HepG2 (cell line): ENCODE measurements around the gene NFKB2. TPM values are rescaled to one million over a fixed set of nuclear protein-coding genes. Genes with fewer than 3 reads are reported as not detected.

Source experiments
- AGO1 ChIP-seq: fragments of 200-400 bp; formaldehyde crosslinking; IDR thresholded peaks from 2 replicates; pipeline ENCODE4 v1.6.1; 2017; ENCODE audit warnings: mild to moderate bottlenecking, low read depth, low read length, moderate library complexity; ENCODE audit not compliant: poor library complexity, severe bottlenecking
- IKZF1 ChIP-seq: fragments of 450-650 bp; IDR thresholded peaks from 2 replicates; pipeline ENCODE4 v1.7.1; 2016
- MEIS2 ChIP-seq: sonication (generic); formaldehyde crosslinking; IDR thresholded peaks from 2 replicates; pipeline ENCODE4 v1.9.0; 2021; ENCODE audit warnings: mild to moderate bottlenecking, missing genetic modification reagents
- MXI1 ChIP-seq: IDR thresholded peaks from 3 replicates; pipeline ENCODE4 v1.6.1; 2012; ENCODE audit warnings: low read depth, low read length, inconsistent platforms, borderline replicate concordance
- NKX3-1 ChIP-seq: sonication (generic); formaldehyde crosslinking; IDR thresholded peaks from 2 replicates; pipeline ENCODE4 v1.5.0; 2020; ENCODE audit warnings: missing genetic modification reagents
- RELA ChIP-seq: sonication (generic); formaldehyde crosslinking; IDR thresholded peaks from 2 replicates; pipeline ENCODE4 v1.4.0; 2020; ENCODE audit warnings: missing genetic modification reagents
- RORA ChIP-seq: sonication (generic); formaldehyde crosslinking; IDR thresholded peaks from 2 replicates; pipeline ENCODE4 v1.5.0; 2020; ENCODE audit warnings: mild to moderate bottlenecking, missing genetic modification reagents, moderate library complexity
- SOX6 ChIP-seq, 2 experiments: fragments of 450-650 bp in 1 of 2; sonication (generic) in 1 of 2; formaldehyde crosslinking in 1 of 2; IDR thresholded peaks; 2 replicates each; pipeline versions ENCODE4 v1.4.0 to v1.6.1; 2017 to 2020; ENCODE audit warnings: antibody characterized with exemption in 1 of 2, mild to moderate bottlenecking in 1 of 2, missing genetic modification reagents in 1 of 2
- SP2 ChIP-seq: sonication (generic); formaldehyde crosslinking; IDR thresholded peaks from 2 replicates; pipeline ENCODE4 v1.5.1; 2020; ENCODE audit warnings: mild to moderate bottlenecking, missing genetic modification reagents
- SP5 ChIP-seq: IDR thresholded peaks from 2 replicates; pipeline ENCODE4 v1.6.1; 2016; ENCODE audit warnings: low read depth, borderline replicate concordance
- SRSF1 ChIP-seq: fragments of 200-400 bp; formaldehyde crosslinking; optimal IDR thresholded peaks from 2 replicates; pipeline ENCODE3; 2017; ENCODE audit warnings: mild to moderate bottlenecking, low read depth, low read length, moderate library complexity
- YEATS4 ChIP-seq: sonication (generic); formaldehyde crosslinking; IDR thresholded peaks from 2 replicates; pipeline ENCODE4 v1.4.0; 2020; ENCODE audit warnings: missing genetic modification reagents, borderline replicate concordance
- YY1 ChIP-seq: IDR thresholded peaks from 2 replicates; pipeline ENCODE4 v1.6.1; 2011; ENCODE audit warnings: low read length, low read depth, moderate library complexity, mild to moderate bottlenecking; ENCODE audit not compliant: insufficient read depth, insufficient replicate concordance
- ZFP1 ChIP-seq: IDR thresholded peaks from 2 replicates; pipeline ENCODE4 v1.6.1; 2016
- ZNF460 ChIP-seq: sonication (generic); formaldehyde crosslinking; IDR thresholded peaks from 2 replicates; pipeline ENCODE4 v1.5.1; 2020; ENCODE audit warnings: missing genetic modification reagents, mild to moderate bottlenecking, borderline replicate concordance
- ZNF570 ChIP-seq: sonication (generic); formaldehyde crosslinking; IDR thresholded peaks from 2 replicates; pipeline ENCODE4 v1.4.0; 2020; ENCODE audit warnings: mild to moderate bottlenecking, missing genetic modification reagents, borderline replicate concordance
- ZNF615 ChIP-seq: sonication (generic); formaldehyde crosslinking; IDR thresholded peaks from 2 replicates; pipeline ENCODE4 v1.5.0; 2020; ENCODE audit warnings: mild to moderate bottlenecking, missing genetic modification reagents, borderline replicate concordance
- ZSCAN20 ChIP-seq: sonication (generic); formaldehyde crosslinking; IDR thresholded peaks from 2 replicates; pipeline ENCODE4 v1.4.0; 2020; ENCODE audit warnings: missing genetic modification reagents, mild to moderate bottlenecking, borderline replicate concordance
- polyA plus RNA-seq, 8 experiments: library from polyadenylated mRNA; depleted of rRNA in 3 of 8; stranded (reverse) in 7 of 8; unstranded in 1 of 8; fragments of >200 nt; fragmentation: Illumina TruSeq in 4 of 8; extraction: Trizol in 4 of 8; gene quantifications; 2 replicates each; pipeline versions ENCODE4 v1.2.1 to v1.2.3, GENCODE V29; 2011 to 2016; ENCODE audit warnings: low read depth in 4 of 8, missing spikeins in 1 of 8, mixed read lengths in 1 of 8; ENCODE audit not compliant: insufficient read depth in 1 of 8
- total RNA-seq, 5 experiments: library from RNA; depleted of rRNA; stranded (reverse); fragments of >200 nt; fragmentation: Illumina TruSeq; extraction: Trizol; gene quantifications; 2 replicates each; pipeline ENCODE4 v1.2.3, GENCODE V29; 2016; ENCODE audit warnings: low read depth in 1 of 5
- TF ChIP-seq, protein P1 (sequence below): sonication (generic); formaldehyde crosslinking; IDR thresholded peaks from 2 replicates; pipeline ENCODE4 v1.8.1; 2022; ENCODE audit warnings: low read depth, mild to moderate bottlenecking, missing genetic modification reagents
- TF ChIP-seq, protein P2 (sequence below): sonication (generic); formaldehyde crosslinking; IDR thresholded peaks from 2 replicates; pipeline ENCODE4 v1.8.0; 2022; ENCODE audit warnings: mild to moderate bottlenecking, missing genetic modification reagents
- TF ChIP-seq, protein P3 (sequence below): sonication (generic); formaldehyde crosslinking; conservative IDR thresholded peaks from 2 replicates; pipeline ENCODE4 v1.4.0; 2020; ENCODE audit warnings: mild to moderate bottlenecking, missing genetic modification reagents, moderate library complexity

The NFKB2 gene
- total and polyA plus RNA-seq, 2 of the 13 experiments (the other 11 are each of a cell fraction or from before 2014, with no cell fraction given), result 7.7 to 12.5 TPM

DNA sequence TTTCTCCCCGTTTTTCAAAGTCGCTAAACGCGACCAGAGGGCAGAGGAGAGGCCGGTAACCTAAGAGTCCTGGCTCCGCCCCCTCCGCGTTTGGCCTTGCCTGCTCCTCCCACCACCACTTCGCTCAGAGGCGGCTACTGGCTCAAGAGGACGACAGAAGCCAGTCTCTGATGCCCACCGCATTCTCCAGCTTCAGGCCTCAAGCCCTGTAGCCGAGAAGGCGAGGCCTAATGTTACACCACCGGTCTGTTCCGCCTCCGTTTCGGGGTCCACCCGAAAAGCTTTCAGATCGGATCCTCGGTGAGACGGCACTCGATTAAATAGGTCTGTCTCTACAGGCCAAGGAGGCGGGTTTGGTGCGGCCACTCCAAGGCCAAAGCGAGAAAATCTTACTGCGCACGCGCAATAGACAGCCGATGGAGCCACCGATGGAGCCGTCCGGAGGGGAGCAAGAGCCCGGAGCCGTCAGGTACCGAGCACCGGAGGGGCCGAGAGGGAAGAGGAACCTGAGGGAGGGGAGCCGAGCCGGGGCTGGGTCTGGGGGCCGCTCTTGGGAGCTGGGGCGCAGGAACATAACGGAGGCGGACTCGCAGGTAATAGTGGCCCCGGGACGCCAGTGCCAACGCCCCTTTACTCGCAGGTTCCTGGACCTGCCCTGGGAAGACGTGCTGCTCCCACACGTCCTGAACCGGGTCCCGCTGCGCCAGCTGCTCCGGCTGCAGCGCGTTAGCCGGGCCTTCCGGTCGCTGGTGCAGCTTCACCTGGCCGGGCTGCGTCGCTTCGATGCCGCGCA is 25.4 kb downstream of the NFKB2 start, which contains the start of gene FBXL15 (continued):
- TF ChIP-seq, protein P1, sequence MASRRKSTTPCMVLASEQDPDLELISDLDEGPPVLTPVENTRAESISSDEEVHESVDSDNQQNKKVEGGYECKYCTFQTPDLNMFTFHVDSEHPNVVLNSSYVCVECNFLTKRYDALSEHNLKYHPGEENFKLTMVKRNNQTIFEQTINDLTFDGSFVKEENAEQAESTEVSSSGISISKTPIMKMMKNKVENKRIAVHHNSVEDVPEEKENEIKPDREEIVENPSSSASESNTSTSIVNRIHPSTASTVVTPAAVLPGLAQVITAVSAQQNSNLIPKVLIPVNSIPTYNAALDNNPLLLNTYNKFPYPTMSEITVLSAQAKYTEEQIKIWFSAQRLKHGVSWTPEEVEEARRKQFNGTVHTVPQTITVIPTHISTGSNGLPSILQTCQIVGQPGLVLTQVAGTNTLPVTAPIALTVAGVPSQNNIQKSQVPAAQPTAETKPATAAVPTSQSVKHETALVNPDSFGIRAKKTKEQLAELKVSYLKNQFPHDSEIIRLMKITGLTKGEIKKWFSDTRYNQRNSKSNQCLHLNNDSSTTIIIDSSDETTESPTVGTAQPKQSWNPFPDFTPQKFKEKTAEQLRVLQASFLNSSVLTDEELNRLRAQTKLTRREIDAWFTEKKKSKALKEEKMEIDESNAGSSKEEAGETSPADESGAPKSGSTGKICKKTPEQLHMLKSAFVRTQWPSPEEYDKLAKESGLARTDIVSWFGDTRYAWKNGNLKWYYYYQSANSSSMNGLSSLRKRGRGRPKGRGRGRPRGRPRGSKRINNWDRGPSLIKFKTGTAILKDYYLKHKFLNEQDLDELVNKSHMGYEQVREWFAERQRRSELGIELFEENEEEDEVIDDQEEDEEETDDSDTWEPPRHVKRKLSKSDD, result peak; percentile 26; the same call in 1 of the 2 replicates
- TF ChIP-seq YY1 (peak; percentile 83), ZSCAN20 (CRISPR knock-in tag) (peak; percentile 78; the same call in 1 of the 2 replicates), RORA (CRISPR knock-in tag) (no peak), ZFP1 (CRISPR knock-in tag) (0 out of 2 replicates have a peak, but pooled peaks have one; percentile 46), IKZF1 (no peak), SRSF1 (peak; percentile 63), SOX6 (IDR thresholded peaks at IDR 0.05) (no peak), SOX6 (CRISPR knock-in tag; IDR thresholded peaks at IDR 0.05) (peak; percentile 77; the same call in 1 of the 2 replicates), ZNF570 (CRISPR knock-in tag) (no peak), YEATS4 (CRISPR knock-in tag) (peak; percentile 94), MXI1 (peak; percentile 64; the same call in 1 of the 3 replicates), AGO1 (peak; percentile 13), ZNF460 (CRISPR knock-in tag) (no peak), RELA (CRISPR knock-in tag) (peak; percentile 59; the same call in 1 of the 2 replicates), SP5 (CRISPR knock-in tag) (peak; percentile 69; the same call in 1 of the 2 replicates), ZNF615 (CRISPR knock-in tag) (peak; percentile 66; the same call in 1 of the 2 replicates), SP2 (CRISPR knock-in tag) (no peak), MEIS2 (CRISPR knock-in tag) (0 out of 2 replicates have a peak, but pooled peaks have one; percentile 2), NKX3-1 (CRISPR knock-in tag) (0 out of 2 replicates have a peak, but pooled peaks have one; percentile 72)
- TF ChIP-seq, protein P2, sequence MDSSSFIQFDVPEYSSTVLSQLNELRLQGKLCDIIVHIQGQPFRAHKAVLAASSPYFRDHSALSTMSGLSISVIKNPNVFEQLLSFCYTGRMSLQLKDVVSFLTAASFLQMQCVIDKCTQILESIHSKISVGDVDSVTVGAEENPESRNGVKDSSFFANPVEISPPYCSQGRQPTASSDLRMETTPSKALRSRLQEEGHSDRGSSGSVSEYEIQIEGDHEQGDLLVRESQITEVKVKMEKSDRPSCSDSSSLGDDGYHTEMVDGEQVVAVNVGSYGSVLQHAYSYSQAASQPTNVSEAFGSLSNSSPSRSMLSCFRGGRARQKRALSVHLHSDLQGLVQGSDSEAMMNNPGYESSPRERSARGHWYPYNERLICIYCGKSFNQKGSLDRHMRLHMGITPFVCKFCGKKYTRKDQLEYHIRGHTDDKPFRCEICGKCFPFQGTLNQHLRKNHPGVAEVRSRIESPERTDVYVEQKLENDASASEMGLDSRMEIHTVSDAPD (CRISPR knock-in tag), result 0 out of 2 replicates have a peak, but pooled peaks have one; percentile 17
- TF ChIP-seq, protein P3, sequence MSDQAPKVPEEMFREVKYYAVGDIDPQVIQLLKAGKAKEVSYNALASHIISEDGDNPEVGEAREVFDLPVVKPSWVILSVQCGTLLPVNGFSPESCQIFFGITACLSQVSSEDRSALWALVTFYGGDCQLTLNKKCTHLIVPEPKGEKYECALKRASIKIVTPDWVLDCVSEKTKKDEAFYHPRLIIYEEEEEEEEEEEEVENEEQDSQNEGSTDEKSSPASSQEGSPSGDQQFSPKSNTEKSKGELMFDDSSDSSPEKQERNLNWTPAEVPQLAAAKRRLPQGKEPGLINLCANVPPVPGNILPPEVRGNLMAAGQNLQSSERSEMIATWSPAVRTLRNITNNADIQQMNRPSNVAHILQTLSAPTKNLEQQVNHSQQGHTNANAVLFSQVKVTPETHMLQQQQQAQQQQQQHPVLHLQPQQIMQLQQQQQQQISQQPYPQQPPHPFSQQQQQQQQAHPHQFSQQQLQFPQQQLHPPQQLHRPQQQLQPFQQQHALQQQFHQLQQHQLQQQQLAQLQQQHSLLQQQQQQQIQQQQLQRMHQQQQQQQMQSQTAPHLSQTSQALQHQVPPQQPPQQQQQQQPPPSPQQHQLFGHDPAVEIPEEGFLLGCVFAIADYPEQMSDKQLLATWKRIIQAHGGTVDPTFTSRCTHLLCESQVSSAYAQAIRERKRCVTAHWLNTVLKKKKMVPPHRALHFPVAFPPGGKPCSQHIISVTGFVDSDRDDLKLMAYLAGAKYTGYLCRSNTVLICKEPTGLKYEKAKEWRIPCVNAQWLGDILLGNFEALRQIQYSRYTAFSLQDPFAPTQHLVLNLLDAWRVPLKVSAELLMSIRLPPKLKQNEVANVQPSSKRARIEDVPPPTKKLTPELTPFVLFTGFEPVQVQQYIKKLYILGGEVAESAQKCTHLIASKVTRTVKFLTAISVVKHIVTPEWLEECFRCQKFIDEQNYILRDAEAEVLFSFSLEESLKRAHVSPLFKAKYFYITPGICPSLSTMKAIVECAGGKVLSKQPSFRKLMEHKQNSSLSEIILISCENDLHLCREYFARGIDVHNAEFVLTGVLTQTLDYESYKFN (CRISPR knock-in tag), result peak; percentile 49
